ENCODE results near the gene AGK.
"Not testable (repeated sequence)": the region's sequence is repeated elsewhere in the genome, so short reads cannot be mapped to it uniquely, and the experiment has no call there.

AGK gene

GRCh38 chr7:141619745-141620144 is 68.5 kb downstream of the AGK start:
- DNase-seq, result no peak
- Mint-ChIP-seq H3K4me1 (peaks cover 0 to 2% of the 10 kb centered on the region in 2 donors), H3K27me3 (no peaks in the 10 kb centered on the region), H3K4me3 (no peak overlapping the region), H3K9me3 (peaks cover 2 to 4% of the 10 kb centered on the region in 2 donors), H3K36me3 (peaks cover 38 to 52% of the 10 kb centered on the region in 2 donors), H3K27ac (no peak overlapping the region)
- ATAC-seq (replicated peaks), result no peak

- Mint-ChIP-seq H3K4me1 (peaks cover 0 to 2% of the 10 kb centered on the region in 2 donors), H3K27me3 (no peaks in the 10 kb centered on the region), H3K27ac (no peak overlapping the region), H3K4me3 (no peak overlapping the region), H3K9me3 (peaks cover 2 to 4% of the 10 kb centered on the region in 2 donors), H3K36me3 (peaks cover 36 to 65% of the 10 kb centered on the region in 2 donors)
- ATAC-seq (replicated peaks), result no peak
- DNase-seq, result no peak
These were observed 73.6 kb downstream of the AGK start for GRCh38 chr7:141624763-141625162.

DNA sequence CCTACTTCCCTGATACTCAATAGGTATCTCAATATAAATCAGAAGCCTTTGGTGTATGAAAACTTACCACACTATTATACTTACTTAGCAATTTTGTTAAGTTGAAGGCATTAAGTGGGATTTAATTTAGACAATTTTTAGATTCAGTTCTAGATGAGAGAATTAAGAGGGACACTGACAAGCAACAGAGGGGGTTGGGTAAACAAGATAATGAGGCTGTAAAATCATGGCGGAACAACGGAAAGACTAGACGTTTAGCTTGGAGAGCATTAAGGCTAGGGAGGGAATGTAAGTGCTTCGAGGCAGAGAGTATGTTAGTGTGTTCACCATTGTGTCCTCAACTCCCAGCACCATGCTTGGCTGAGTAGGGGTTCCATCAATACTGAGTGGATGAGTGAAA is 79.4 kb downstream of the AGK start:
- Mint-ChIP-seq H3K4me1 (no peaks in the 10 kb centered on the region), H3K4me3 (no peak overlapping the region), H3K27ac (no peak overlapping the region), H3K36me3 (peaks cover 27 to 54% of the 10 kb centered on the region in 2 donors), H3K27me3 (no peaks in the 10 kb centered on the region), H3K9me3 (no peaks in the 10 kb centered on the region)
- ATAC-seq (replicated peaks) (no peak), DNase-seq (no peak)

- Mint-ChIP-seq H3K36me3 (peaks cover 28 to 60% of the 10 kb centered on the region in 2 donors), H3K27me3 (no peaks in the 10 kb centered on the region), H3K27ac (peak overlapping the region; percentile 20), H3K4me3 (no peak overlapping the region), H3K9me3 (no peaks in the 10 kb centered on the region), H3K4me1 (no peaks in the 10 kb centered on the region)
- no peak for DNase-seq
- ATAC-seq (replicated peaks), result no peak
These were observed 80.3 kb downstream of the AGK start for GRCh38 chr7:141631525-141631924.

DNA sequence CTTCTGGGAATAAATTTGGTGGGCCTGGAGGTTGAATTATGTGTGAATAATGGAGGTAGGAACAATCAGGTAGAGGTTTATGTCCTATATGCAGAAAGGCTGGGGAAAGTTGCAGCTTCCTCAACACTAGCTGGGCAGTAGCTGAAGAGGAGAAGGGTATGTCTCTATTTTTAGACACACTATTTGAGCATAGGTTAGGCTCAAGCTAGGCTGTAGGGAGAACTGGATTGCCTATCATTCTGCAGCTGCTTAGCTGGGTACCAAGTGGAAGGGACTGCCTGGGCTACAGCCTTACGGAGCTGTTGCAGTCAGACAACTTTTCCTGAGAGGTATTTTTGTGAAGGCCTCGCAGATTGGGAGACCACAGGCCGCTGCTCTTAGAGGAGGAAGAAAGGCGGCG is 82.9 kb downstream of the AGK start:
- Mint-ChIP-seq H3K9me3 (no peaks in the 10 kb centered on the region), H3K4me3 (no peak overlapping the region), H3K4me1 (no peaks in the 10 kb centered on the region), H3K36me3 (peaks cover 30 to 65% of the 10 kb centered on the region in 2 donors), H3K27me3 (no peaks in the 10 kb centered on the region), H3K27ac (no peak overlapping the region)
- DNase-seq (no peak), ATAC-seq (replicated peaks) (no peak)

GRCh38 chr7:141636053-141636452 is 84.8 kb downstream of the AGK start:
- Mint-ChIP-seq H3K4me3 (no peak overlapping the region), H3K27ac (no peak overlapping the region), H3K9me3 (no peaks in the 10 kb centered on the region), H3K36me3 (peaks cover 31 to 67% of the 10 kb centered on the region in 2 donors), H3K27me3 (no peaks in the 10 kb centered on the region), H3K4me1 (no peaks in the 10 kb centered on the region)
- ATAC-seq (replicated peaks) (no peak), DNase-seq (no peak)

- Mint-ChIP-seq H3K27me3 (no peaks in the 10 kb centered on the region), H3K4me3 (no peak overlapping the region), H3K9me3 (no peaks in the 10 kb centered on the region), H3K4me1 (no peaks in the 10 kb centered on the region), H3K27ac (peak overlapping the region; percentile 15), H3K36me3 (peaks cover 15 to 48% of the 10 kb centered on the region in 2 donors)
- DNase-seq (no peak), ATAC-seq (replicated peaks) (no peak)
These were observed 89.1 kb downstream of the AGK start for GRCh38 chr7:141640239-141640840.

GRCh38 chr7:141641876-141642275 is 90.7 kb downstream of the AGK start:
- Mint-ChIP-seq H3K9me3 (no peaks in the 10 kb centered on the region), H3K27me3 (no peaks in the 10 kb centered on the region), H3K36me3 (peaks cover 18 to 46% of the 10 kb centered on the region in 2 donors), H3K4me1 (no peaks in the 10 kb centered on the region), H3K27ac (no peak overlapping the region), H3K4me3 (no peak overlapping the region)
- ATAC-seq (replicated peaks), result no peak
- DNase-seq, result no peak

GRCh38 chr7:141645188-141645587 is 94.0 kb downstream of the AGK start:
- Mint-ChIP-seq H3K9me3 (no peaks in the 10 kb centered on the region), H3K36me3 (peaks cover 14 to 40% of the 10 kb centered on the region in 2 donors)
- no peak for ATAC-seq (replicated peaks)

DNA sequence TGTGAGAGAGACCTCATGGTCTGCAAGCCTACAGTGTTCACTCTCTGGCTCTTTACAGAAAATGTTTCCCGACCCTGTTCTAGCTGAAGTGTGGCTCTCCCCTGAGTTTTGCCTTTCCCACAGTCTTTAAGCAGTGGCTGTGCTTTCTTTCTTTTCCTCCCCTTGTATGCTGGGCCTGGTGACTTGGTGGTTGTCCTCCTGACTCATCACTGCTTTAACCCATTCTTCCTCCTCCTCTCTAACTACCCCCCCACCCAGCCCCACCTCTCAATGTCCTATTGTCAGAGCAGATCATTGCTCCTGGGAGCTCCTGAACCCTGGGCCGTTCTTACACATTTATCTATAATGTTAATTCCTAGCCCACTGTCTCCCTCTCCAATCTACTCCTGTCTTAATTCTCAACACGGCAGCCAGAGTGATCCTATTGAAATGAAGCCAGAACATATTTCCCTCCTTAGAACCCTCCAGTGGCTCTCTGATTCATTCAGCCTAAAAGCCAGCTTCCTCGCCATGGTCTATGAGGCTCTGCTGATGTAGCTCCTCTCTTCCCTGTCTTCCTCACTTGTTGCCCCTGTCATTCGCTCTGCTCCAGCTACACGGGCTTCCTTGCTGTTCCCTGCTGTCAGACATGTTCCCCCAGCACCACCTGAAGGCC is 95.7 kb downstream of the AGK start:
- ATAC-seq (replicated peaks), result no peak
- peaks cover 5 to 9% of the 10 kb centered on the region in 2 donors for H3K4me1 Mint-ChIP-seq
- H3K27me3 Mint-ChIP-seq, result no peaks in the 10 kb centered on the region
- no peaks in the 10 kb centered on the region for H3K9me3 Mint-ChIP-seq
- DNase-seq, result no peak
- H3K27ac Mint-ChIP-seq, result peak overlapping the region; percentile 16
- no peak overlapping the region for H3K4me3 Mint-ChIP-seq
- peaks cover 11 to 34% of the 10 kb centered on the region in 2 donors for H3K36me3 Mint-ChIP-seq

More at GRCh38 chr7:141645188-141645587, 94.0 kb downstream of the AGK start:
- Mint-ChIP-seq H3K27ac (no peak overlapping the region), H3K4me3 (no peak overlapping the region), H3K4me1 (peaks cover 5 to 9% of the 10 kb centered on the region in 2 donors), H3K27me3 (no peaks in the 10 kb centered on the region)
- no peak for DNase-seq

- not testable (repeated sequence) for ATAC-seq (replicated peaks); H3K4me1 Mint-ChIP-seq; DNase-seq; H3K9me3 Mint-ChIP-seq; H3K4me3 Mint-ChIP-seq; H3K27me3 Mint-ChIP-seq
- peak overlapping the region; percentile 44 for H3K27ac Mint-ChIP-seq
- H3K36me3 Mint-ChIP-seq, result peaks cover 11 to 37% of the 10 kb centered on the region in 2 donors
These were observed 96.5 kb downstream of the AGK start for GRCh38 chr7:141647701-141648100.

DNA sequence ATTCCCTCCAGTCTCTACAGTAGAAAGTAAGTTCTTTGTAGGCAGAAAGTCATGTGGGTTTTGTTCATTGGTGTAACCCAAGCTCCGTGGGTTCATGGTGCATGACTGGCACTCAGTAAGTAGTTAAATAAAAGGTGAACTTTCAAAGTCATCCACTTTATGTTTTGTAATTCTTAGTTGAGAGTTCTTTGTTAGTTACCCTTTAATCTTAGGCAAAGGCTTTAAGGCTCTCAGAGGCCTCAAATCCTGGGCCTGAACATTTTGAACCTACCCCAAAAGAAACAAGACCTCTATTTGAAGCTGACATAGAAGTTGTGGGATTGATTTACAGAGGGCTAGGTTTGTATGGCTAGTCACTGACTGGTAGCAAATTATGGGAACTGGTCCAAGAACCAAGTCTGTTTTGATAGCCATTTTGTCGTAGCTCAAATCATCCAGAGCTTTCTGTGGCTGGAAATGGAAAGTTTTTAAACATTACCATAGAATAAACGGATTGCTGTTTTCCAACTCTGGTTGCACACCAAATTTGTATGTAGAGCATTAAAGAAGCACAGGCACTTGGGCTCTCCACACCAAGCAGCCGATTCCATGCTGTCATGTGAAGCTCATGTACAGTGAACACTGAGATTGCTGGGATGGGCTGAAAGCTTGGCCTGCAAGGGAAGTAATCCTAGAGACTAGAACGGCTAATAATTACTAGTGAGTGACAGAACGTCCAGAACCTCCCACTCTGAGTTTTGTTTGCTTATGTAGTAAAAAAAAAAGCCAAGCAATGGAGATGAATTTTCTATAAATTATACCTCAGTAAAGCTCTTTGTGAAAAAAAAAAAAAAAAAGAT is 97.3 kb downstream of the AGK start:
- H3K4me1 Mint-ChIP-seq, result peaks cover 5 to 9% of the 10 kb centered on the region in 2 donors
- H3K27me3 Mint-ChIP-seq, result no peaks in the 10 kb centered on the region
- no peak for DNase-seq
- peak overlapping the region; percentile 44 for H3K27ac Mint-ChIP-seq
- peaks cover 14 to 40% of the 10 kb centered on the region in 2 donors for H3K36me3 Mint-ChIP-seq
- H3K4me3 Mint-ChIP-seq, result no peak overlapping the region
- no peaks in the 10 kb centered on the region for H3K9me3 Mint-ChIP-seq
- ATAC-seq (replicated peaks), result no peak

- peak overlapping the region; percentile 86 for H3K27ac Mint-ChIP-seq
- DNase-seq (no peak), ATAC-seq (replicated peaks) (peak; percentile 38 to 71)
- H3K9me3 Mint-ChIP-seq, result no peaks in the 10 kb centered on the region
- H3K4me3 Mint-ChIP-seq, result peak overlapping the region in 1 of 2 donors; percentile 14
- H3K36me3 Mint-ChIP-seq, result peaks cover 14 to 41% of the 10 kb centered on the region in 2 donors
- H3K4me1 Mint-ChIP-seq, result peaks cover 5 to 9% of the 10 kb centered on the region in 2 donors
- H3K27me3 Mint-ChIP-seq, result no peaks in the 10 kb centered on the region
These were observed 98.1 kb downstream of the AGK start for GRCh38 chr7:141649137-141649864.
